Esophagus muscularis mucosa (tissue), 4 donors: Measurements from ENCODE around the gene TNFRSF1A. TPM values are rescaled to one million over a fixed set of nuclear protein-coding genes. Genes with fewer than 3 reads are reported as not detected.
"Not testable (repeated sequence)": the region's sequence is repeated elsewhere in the genome, so short reads cannot be mapped to it uniquely, and the experiment has no call there.

Experiments
- DNase-seq: peaks from one replicate; pipeline ENCODE4 v3.0.0-alpha.2; 2017; ENCODE audit errors: extremely low spot score
- H3K27ac ChIP-seq, 4 donors: fragments of 200-600 bp; sonication (generic); replicated peaks in 1 of 4; 1 replicate in 3 of 4; 2 replicates in 1 of 4; pipeline ENCODE4 v1.5.1; 2016 to 2019; ENCODE audit warnings: mild to moderate bottlenecking in 1 of 4
- H3K27me3 ChIP-seq, 4 donors: fragments of 200-600 bp; sonication (generic); one replicate each; pipeline versions ENCODE4 v1.5.1 to v1.6.0; 2016 to 2019
- H3K36me3 ChIP-seq, 4 donors: fragments of 200-600 bp; sonication (generic); one replicate each; pipeline ENCODE4 v1.5.1; 2016 to 2019
- H3K4me1 ChIP-seq, 4 donors: fragments of 200-600 bp; sonication (generic); one replicate each; pipeline ENCODE4 v1.5.1; 2016 to 2019
- H3K4me3 ChIP-seq, 4 donors: fragments of 200-600 bp; sonication (generic); 1 replicate in 2 of 4; 2 replicates in 2 of 4; pipeline ENCODE4 v1.5.1; 2016 to 2019; ENCODE audit warnings: mild to moderate bottlenecking in 4 of 4, moderate library complexity in 1 of 4
- H3K9me3 ChIP-seq, 4 donors: fragments of 200-600 bp; sonication (generic); 1 replicate in 3 of 4; 2 replicates in 1 of 4; pipeline ENCODE4 v1.5.1; 2016 to 2019
- CTCF ChIP-seq, 3 experiments: fragments of 200-600 bp in 2 of 3; fragments of 450-650 bp in 1 of 3; sonication (generic) in 2 of 3; IDR thresholded peaks; one replicate each; pipeline ENCODE4 v1.5.1; 2017 to 2019; ENCODE audit warnings: antibody characterized with exemption in 3 of 3, mild to moderate bottlenecking in 2 of 3, moderate library complexity in 1 of 3
- EP300 ChIP-seq: sonication (generic); formaldehyde crosslinking; IDR thresholded peaks from one replicate; pipeline ENCODE4 v1.6.1; 2017; ENCODE audit warnings: antibody characterized with exemption
- POLR2A ChIP-seq: fragments of 450-650 bp; IDR thresholded peaks from one replicate; pipeline ENCODE4 v1.6.1; 2017; ENCODE audit warnings: antibody characterized with exemption, moderate library complexity, mild to moderate bottlenecking, low read depth
- POLR2AphosphoS5 ChIP-seq, 2 donors: sonication (generic); formaldehyde crosslinking; IDR thresholded peaks; one replicate each; pipeline ENCODE4 v1.6.1; 2017; ENCODE audit warnings: antibody characterized with exemption in 2 of 2
- WGBS: methylation state at CpG from one replicate; pipeline ENCODE4 v1.1.5; 2018; 5-methylcytosine and 5-hydroxymethylcytosine counted together
- intact Hi-C: fragments of 100-400 bp; cut with DNase I; formaldehyde crosslinking; loops from one replicate; pipeline ENCODE4 v1.15.1; 2023
- total RNA-seq, 4 donors: library from RNA; depleted of rRNA; stranded (reverse); fragments of >200 nt; gene quantifications; one replicate each; pipeline versions ENCODE4 v1.1.0 to v1.2.1, GENCODE V29; 2016

Gene TNFRSF1A
- total RNA-seq, 4 donors from 2014 or later = 146 to 464 (median 247) TPM

DNA sequence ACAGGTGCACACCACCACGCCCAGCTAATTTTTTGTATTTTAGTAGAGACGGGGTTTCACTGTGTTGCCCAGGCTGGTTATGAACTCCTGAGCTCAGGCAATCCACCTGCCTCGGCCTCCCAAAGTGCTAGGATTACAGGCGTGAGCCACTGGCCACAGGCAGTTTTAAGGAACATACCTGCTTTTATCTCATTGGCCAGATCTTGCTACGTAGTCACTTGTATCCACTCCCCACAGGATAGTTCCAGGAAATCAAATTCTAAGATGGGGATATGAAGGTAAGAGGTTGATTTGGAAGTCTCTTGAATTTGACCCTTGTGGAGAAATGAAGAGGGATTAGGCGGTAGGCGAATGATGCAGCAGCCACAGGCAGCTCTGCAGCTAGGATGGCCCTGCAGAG, 40.2 kb downstream of the TNFRSF1A start:
- no peak for DNase-seq
- intact Hi-C loops = no loop called here
- WGBS = 91% methylated on average over 7 of the region's 7 CpGs

DNA sequence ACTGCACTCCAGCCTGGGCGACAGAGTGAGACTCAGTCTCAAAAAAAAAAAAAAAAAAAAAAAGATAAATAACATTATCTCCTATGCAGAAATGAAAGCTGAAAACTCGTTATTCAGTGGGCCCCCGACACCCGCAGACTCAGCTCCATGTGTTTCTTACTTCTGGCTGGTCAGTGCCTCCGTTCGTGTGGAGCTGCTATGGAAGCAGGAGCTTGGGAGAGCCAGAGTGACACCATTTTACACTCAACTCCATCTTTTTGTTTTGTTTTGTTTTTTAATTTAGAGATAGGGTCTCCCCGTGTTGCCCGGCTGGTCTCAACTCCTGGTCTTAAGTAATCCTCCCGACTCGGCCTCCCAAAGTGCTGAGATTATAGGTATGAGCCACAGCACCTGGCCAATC, 44.7 kb downstream of the TNFRSF1A start:
- TF ChIP-seq POLR2A (no peak), EP300 (no peak)
- Histone ChIP-seq H3K36me3 (no peaks in the 10 kb centered on the region), H3K27ac (no peak overlapping the region), H3K9me3 (no peaks in the 10 kb centered on the region), H3K4me1 (peaks cover 13 to 19% (median 17%) of the 10 kb centered on the region in 4 donors), H3K4me3 (no peak overlapping the region), H3K27me3 (no peaks in the 10 kb centered on the region)
- intact Hi-C loops = no loop called here
- WGBS = 92% methylated on average over 10 of the region's 10 CpGs
- DNase-seq = no peak

More for the DNA sequence above, 40.2 kb downstream of the TNFRSF1A start:
- Histone ChIP-seq H3K9me3 (no peaks in the 10 kb centered on the region), H3K36me3 (no peaks in the 10 kb centered on the region), H3K4me3 (no peak overlapping the region), H3K27me3 (no peaks in the 10 kb centered on the region), H3K27ac (no peak overlapping the region), H3K4me1 (no peaks in the 10 kb centered on the region)
- no peak for TF ChIP-seq CTCF (IDR thresholded peaks at IDR 0.05)
- TF ChIP-seq EP300 = no peak
- no peak for TF ChIP-seq POLR2AphosphoS5 (IDR thresholded peaks at IDR 0.05)
- no peak for TF ChIP-seq POLR2A

DNA sequence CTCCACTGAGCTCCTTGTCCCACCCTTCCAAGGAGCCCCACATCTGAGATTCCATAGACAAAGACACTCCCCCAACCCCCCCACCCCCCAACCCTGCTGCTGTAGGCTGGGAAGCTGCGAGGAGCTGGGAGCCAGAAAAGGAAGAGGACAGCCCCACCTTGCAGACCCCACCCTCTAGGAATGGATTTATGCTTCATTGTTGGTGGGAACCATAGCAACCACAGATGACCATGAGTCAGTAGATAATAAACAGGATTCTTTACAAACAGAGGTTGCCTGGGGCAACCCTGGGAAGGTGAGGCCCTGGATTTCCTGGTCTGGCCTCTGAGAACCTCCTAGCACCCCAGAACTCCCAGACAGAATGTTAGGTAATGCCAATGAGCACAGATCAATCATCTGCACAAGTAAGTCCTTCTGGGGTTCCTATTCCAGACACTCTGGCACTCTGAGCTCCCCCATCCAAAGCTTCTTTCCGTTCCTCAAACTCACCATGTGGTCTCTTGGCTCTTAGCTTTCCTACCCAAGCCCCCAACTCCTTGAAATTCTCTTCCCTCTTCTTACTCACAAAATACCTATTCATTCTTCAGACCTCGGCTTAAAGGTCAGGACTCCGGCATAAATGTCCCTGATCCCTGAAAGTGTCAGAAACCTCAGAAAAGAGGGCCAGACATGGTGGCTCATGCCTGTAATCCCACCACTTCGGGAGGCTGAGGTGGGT, 46.6 kb downstream of the TNFRSF1A start:
- Histone ChIP-seq H3K27me3 (no peaks in the 10 kb centered on the region), H3K36me3 (no peaks in the 10 kb centered on the region), H3K27ac (peak overlapping the region in 2 of 4 donors; percentile 11 to 27), H3K4me1 (peaks cover 13 to 19% (median 17%) of the 10 kb centered on the region in 4 donors), H3K4me3 (no peak overlapping the region), H3K9me3 (no peaks in the 10 kb centered on the region)
- DNase-seq = no peak
- intact Hi-C loops = no loop called here
- 70% methylated on average over 5 of the region's 5 CpGs for WGBS
- TF ChIP-seq EP300 (no peak), POLR2A (no peak), CTCF (IDR thresholded peaks at IDR 0.05) (no peak), POLR2AphosphoS5 (IDR thresholded peaks at IDR 0.05) (no peak)

- no peak overlapping the region for H3K4me3 ChIP-seq
- H3K27me3 ChIP-seq = no peaks in the 10 kb centered on the region
- WGBS = 53% methylated on average over 5 of the region's 5 CpGs
- H3K9me3 ChIP-seq = no peaks in the 10 kb centered on the region
- no peak for TF ChIP-seq POLR2AphosphoS5 (IDR thresholded peaks at IDR 0.05)
- TF ChIP-seq CTCF (IDR thresholded peaks at IDR 0.05) = no peak
- TF ChIP-seq EP300 = no peak
- TF ChIP-seq POLR2A = no peak
- intact Hi-C loops = no loop called here
- no peaks in the 10 kb centered on the region for H3K36me3 ChIP-seq
- DNase-seq = no peak
- peak overlapping the region in 2 of 4 donors; percentile 11 to 27 for H3K27ac ChIP-seq
- peaks cover 13 to 19% (median 17%) of the 10 kb centered on the region in 4 donors for H3K4me1 ChIP-seq
Observed at GRCh38 chr12:6294156-6295093, 47.5 kb downstream of the TNFRSF1A start.

GRCh38 chr12:6292606-6293005, 49.3 kb downstream of the TNFRSF1A start:
- H3K9me3 ChIP-seq = no peaks in the 10 kb centered on the region
- no peak for TF ChIP-seq POLR2A
- no peak for TF ChIP-seq POLR2AphosphoS5 (IDR thresholded peaks at IDR 0.05)
- TF ChIP-seq EP300 = no peak
- no peak for TF ChIP-seq CTCF (IDR thresholded peaks at IDR 0.05)
- H3K27ac ChIP-seq = no peak overlapping the region
- H3K4me1 ChIP-seq = peaks cover 13 to 19% (median 17%) of the 10 kb centered on the region in 4 donors
- H3K27me3 ChIP-seq = no peaks in the 10 kb centered on the region
- intact Hi-C loops = no loop called here
- 80% methylated on average over 2 of the region's 2 CpGs for WGBS
- no peak overlapping the region for H3K4me3 ChIP-seq
- no peak for DNase-seq
- H3K36me3 ChIP-seq = no peaks in the 10 kb centered on the region

GRCh38 chr12:6289906-6290305, 52.0 kb downstream of the TNFRSF1A start:
- H3K4me3 ChIP-seq, H3K9me3 ChIP-seq, H3K36me3 ChIP-seq, DNase-seq, H3K27ac ChIP-seq, H3K27me3 ChIP-seq: not testable (repeated sequence)
- 93% methylated on average over 18 of the region's 25 CpGs for WGBS
- intact Hi-C loops = loop anchor here (5.0 kb wide), 1 partner anchor 303 kb away; no protein-coding TSS in a partner anchor
- H3K4me1 ChIP-seq = peaks cover 2 to 16% (median 11%) of the 10 kb centered on the region in 4 donors

GRCh38 chr12:6289081-6289480, 52.8 kb downstream of the TNFRSF1A start:
- DNase-seq = not testable (repeated sequence)

More at GRCh38 chr12:6289081-6289480, 52.8 kb downstream of the TNFRSF1A start:
- 98% methylated on average over 10 of the region's 10 CpGs for WGBS
- not testable (repeated sequence) for H3K27me3 ChIP-seq, H3K27ac ChIP-seq, H3K4me3 ChIP-seq, H3K36me3 ChIP-seq, H3K9me3 ChIP-seq
- H3K4me1 ChIP-seq = peaks cover 0 to 11% (median 7%) of the 10 kb centered on the region in 4 donors
- intact Hi-C loops = loop anchor here (5.0 kb wide), 1 partner anchor 302 kb away; no protein-coding TSS in a partner anchor
